ENCODE results near the gene PFKL. TPM values are rescaled to one million over a fixed set of nuclear protein-coding genes. Genes with fewer than 3 reads are reported as not detected.

Gene PFKL
- total RNA-seq, 4 donors from 2014 or later: 68.5 to 103 (median 96.8) TPM

- H3K27ac ChIP-seq: no peak overlapping the region
- intact Hi-C loops (cut with DNase I): no loop called here
- 93 to 94% methylated on average over 20 to 31 of the region's 33 CpGs for WGBS, 2 donors
- TF ChIP-seq CTCF (IDR thresholded peaks at IDR 0.05) (no peak), POLR2A (IDR thresholded peaks at IDR 0.05) (no peak)
- H3K4me3 ChIP-seq (replicated peaks in 1 of 3): no peak overlapping the region
- no peak for DNase-seq
- no peaks in the 10 kb centered on the region for H3K36me3 ChIP-seq
- H3K9me3 ChIP-seq: no peaks in the 10 kb centered on the region
- peaks cover 0 to 19% of the 10 kb centered on the region in 2 donors for H3K4me1 ChIP-seq
- no peaks in the 10 kb centered on the region for H3K27me3 ChIP-seq
Measured at GRCh38 chr21:44293551-44294231, 6.2 kb upstream of the PFKL start.

- H3K27me3 ChIP-seq: no peaks in the 10 kb centered on the region
- intact Hi-C loops (cut with DNase I): no loop called here
- no peaks in the 10 kb centered on the region for H3K36me3 ChIP-seq
- H3K4me3 ChIP-seq (replicated peaks in 1 of 3): no peak overlapping the region
- peak in 1 of 2 donors; percentile 35 for DNase-seq
- no peak overlapping the region for H3K27ac ChIP-seq
- 47 to 66% methylated on average over 8 to 21 of the region's 26 CpGs for WGBS, 2 donors
- H3K9me3 ChIP-seq: no peaks in the 10 kb centered on the region
- TF ChIP-seq CTCF (IDR thresholded peaks at IDR 0.05) (no peak), POLR2A (IDR thresholded peaks at IDR 0.05) (no peak)
- peaks cover 0 to 23% of the 10 kb centered on the region in 2 donors for H3K4me1 ChIP-seq
Measured at GRCh38 chr21:44294391-44295162, 5.3 kb upstream of the PFKL start.

GRCh38 chr21:44295163-44295573 is 4.7 kb upstream of the PFKL start:
- H3K27ac ChIP-seq: no peak overlapping the region
- H3K27me3 ChIP-seq: no peaks in the 10 kb centered on the region
- H3K4me1 ChIP-seq: peaks cover 0 to 23% of the 10 kb centered on the region in 2 donors
- intact Hi-C loops (cut with DNase I): no loop called here
- no peaks in the 10 kb centered on the region for H3K9me3 ChIP-seq
- no peak overlapping the region for H3K4me3 ChIP-seq (replicated peaks in 1 of 3)
- WGBS, 2 donors: 77 to 84% methylated on average over 11 to 14 of the region's 14 CpGs
- TF ChIP-seq POLR2A (IDR thresholded peaks at IDR 0.05): no peak
- DNase-seq: no peak
- no peaks in the 10 kb centered on the region for H3K36me3 ChIP-seq

- Histone ChIP-seq H3K36me3 (no peaks in the 10 kb centered on the region), H3K27ac (no peak overlapping the region), H3K9me3 (no peaks in the 10 kb centered on the region), H3K4me3 (replicated peaks in 1 of 3) (no peak overlapping the region), H3K27me3 (no peaks in the 10 kb centered on the region), H3K4me1 (peaks cover under 1 to 24% of the 10 kb centered on the region in 2 donors)
- 84% methylated on average over 5 of the region's 10 CpGs; no CpG with 5 or more reads in 1 of the 2 donors for WGBS, 2 donors
- DNase-seq: no peak
- TF ChIP-seq CTCF (IDR thresholded peaks at IDR 0.05) (no peak), POLR2A (IDR thresholded peaks at IDR 0.05) (no peak)
- intact Hi-C loops (cut with DNase I): no loop called here
Measured at GRCh38 chr21:44295646-44296045, 4.2 kb upstream of the PFKL start.

- Histone ChIP-seq H3K27ac (no peak overlapping the region), H3K36me3 (no peaks in the 10 kb centered on the region), H3K4me3 (replicated peaks in 1 of 3) (no peak overlapping the region), H3K9me3 (no peaks in the 10 kb centered on the region), H3K4me1 (peaks cover 5 to 28% of the 10 kb centered on the region in 2 donors), H3K27me3 (no peaks in the 10 kb centered on the region)
- intact Hi-C loops (cut with DNase I): no loop called here
- no peak for DNase-seq
- TF ChIP-seq CTCF (IDR thresholded peaks at IDR 0.05): no peak
- no peak for TF ChIP-seq POLR2A (IDR thresholded peaks at IDR 0.05)
- WGBS, 2 donors: 80% methylated on average over 1 to 11 of the region's 12 CpGs
Measured at GRCh38 chr21:44296103-44296519, 3.7 kb upstream of the PFKL start.

All from thyroid gland (tissue), 4 donors.